IPS-NIHi11 (cell line): ENCODE data around the gene RPL13A.

Experiments
- DNase-seq: peaks from one replicate; pipeline ENCODE4 v3.0.0; 2012; ENCODE audit warnings: mixed read lengths, low spot score

The RPL13A gene

GRCh38 chr19:49507803-49508494, 20.5 kb downstream of the RPL13A start:
- no peak for DNase-seq

GRCh38 chr19:49512970-49513745, 25.8 kb downstream of the RPL13A start:
- peak; percentile 81 for DNase-seq

GRCh38 chr19:49513746-49514118, 26.3 kb downstream of the RPL13A start:
- peak; percentile 29 for DNase-seq

- DNase-seq, result no peak
Measured at GRCh38 chr19:49514151-49514550, 26.7 kb downstream of the RPL13A start.

DNA sequence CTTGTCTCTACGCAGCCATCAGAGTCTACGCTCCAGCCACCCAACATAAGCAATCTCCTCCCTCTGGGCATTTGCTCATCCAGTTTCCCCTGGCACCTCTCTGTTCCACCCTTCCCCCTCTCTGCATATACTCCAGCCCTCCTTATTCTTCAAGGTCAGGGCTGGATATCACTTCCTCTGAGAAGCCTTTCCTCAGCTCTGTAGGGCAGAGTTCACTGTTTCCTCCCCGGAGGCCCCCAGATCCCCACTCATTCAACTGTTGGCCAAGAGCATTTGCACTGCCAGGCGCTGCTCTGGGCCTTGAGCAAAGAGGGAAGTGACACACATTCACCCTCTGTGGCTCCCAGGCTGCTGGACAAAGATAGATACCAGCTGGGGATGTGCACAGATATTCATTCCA, 28.4 kb downstream of the RPL13A start:
- DNase-seq, result no peak

- no peak for DNase-seq
Measured at GRCh38 chr19:49518033-49518432, 30.6 kb downstream of the RPL13A start.

- DNase-seq, result no peak
Measured at GRCh38 chr19:49520705-49521319, 33.4 kb downstream of the RPL13A start.

DNA sequence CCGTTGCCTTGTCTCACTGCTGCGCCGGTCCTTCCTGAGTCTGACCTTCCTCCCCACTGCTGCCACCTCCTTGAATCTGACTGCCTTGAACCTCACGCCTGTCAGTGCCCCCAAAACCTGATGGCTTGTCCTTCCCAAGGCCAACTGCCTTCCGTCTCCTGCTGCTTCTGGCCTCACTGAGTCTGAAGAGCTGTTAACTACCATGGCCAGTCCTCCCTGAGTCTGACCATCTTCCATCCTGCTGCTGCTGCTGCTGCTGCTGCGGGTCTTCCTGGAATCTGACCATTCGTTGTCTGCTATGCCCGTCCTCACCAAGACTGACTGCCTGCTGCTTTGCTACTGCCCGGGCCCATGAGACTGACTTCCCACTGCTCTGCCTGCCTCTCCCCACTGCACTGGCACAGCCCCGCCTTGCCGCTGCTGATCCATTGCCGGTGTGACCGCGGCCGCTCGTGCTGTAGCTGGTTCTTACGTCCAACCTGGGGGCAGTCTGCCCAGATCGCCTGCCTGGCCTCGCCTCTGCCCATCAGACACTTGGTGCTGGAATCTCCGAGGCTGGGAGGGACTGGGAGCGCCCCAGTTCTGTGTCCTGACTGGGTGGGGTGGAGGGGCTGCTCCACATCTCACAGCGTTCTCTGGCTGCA, 37.5 kb downstream of the RPL13A start:
- DNase-seq, result no peak

DNA sequence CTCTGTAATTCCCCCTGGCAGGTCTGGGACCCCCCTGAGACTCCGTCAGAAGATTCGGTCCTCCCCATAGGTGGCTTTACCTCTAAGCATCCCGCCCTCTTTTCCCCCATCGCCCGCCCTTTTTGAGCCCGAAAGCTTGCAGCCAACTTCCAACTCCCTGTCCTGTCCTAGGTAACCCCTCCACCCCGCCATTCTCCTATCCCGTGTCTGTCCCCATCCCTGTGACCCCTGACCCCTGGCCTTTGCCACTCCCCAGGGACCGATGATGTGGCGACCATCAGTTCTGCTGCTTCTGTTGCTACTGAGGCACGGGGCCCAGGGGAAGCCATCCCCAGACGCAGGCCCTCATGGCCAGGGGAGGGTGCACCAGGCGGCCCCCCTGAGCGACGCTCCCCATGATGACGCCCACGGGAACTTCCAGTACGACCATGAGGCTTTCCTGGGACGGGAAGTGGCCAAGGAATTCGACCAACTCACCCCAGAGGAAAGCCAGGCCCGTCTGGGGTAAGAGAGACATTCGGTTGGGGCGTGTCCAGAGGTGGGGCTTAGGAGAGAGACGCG, 40.9 kb downstream of the RPL13A start:
- DNase-seq, result no peak

GRCh38 chr19:49530708-49531107, 43.3 kb downstream of the RPL13A start:
- no peak for DNase-seq

GRCh38 chr19:49533551-49534488, 46.4 kb downstream of the RPL13A start:
- DNase-seq, result peak; percentile 84

DNA sequence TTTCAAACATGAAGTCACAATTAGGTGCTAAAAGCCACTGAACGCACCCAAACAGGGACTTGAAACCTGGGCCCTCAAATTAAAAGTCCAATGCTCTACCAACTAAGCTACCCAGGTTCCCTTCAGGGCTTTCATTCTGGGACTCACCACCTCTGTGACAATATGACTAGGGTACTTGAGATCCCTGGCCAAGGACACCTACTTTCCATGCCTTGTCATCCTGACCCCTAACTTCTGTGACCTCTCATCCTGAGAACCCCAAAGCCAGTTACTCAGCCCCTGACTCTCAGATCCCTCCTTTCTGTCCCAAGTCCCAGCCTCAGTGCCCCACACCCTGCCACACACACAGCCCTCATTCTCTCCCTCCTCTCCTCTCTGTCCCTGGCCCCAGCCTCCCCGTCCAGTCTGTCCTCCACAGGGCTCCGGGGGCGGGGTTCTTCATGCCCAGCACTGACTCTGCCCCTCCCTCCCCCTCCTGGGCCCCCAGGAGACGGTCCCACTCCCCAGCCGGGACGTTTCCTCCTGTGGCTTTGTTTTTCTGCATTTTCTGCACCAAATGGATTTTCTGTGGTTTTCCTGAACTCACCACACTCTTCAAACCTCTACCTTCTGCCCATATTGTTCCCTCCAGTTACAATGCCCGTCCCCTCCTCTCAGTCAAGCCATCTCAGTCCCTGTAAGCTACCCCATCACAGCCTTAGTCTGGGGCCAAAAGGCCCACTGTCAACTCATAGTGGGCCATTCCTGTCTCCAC, 47.4 kb downstream of the RPL13A start:
- no peak for DNase-seq

GRCh38 chr19:49536921-49537462, 49.6 kb downstream of the RPL13A start:
- DNase-seq, result no peak

DNA sequence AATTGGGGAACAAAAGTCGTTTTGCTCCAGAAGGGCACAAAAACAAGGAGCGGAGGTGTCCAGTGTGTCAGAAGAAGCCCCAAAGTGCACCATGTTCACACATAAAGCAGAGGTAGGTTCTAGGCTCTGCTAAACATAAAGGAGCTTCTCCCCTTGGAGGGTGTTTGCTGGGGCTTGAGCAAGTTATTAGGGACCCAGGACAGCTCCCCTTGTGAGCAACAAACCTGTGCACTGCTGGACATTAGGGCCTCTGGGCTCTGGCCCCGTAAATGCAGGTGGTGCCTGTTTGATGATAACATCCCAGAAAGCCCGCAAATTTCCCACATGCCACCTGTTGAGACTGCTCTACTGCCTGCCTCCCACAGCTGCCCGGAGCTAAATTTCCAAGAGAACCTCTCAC, 51.2 kb downstream of the RPL13A start:
- DNase-seq, result no peak

GRCh38 chr19:49539192-49539952, 52.0 kb downstream of the RPL13A start:
- DNase-seq, result no peak
